Measurements from ENCODE around the gene BTBD9.

GRCh38 chr6:38482466-38482865, 157.3 kb downstream of the BTBD9 start:
- no peak for TF ChIP-seq CTCF (IDR thresholded peaks at IDR 0.05)
- no peak for TF ChIP-seq POLR2A (IDR thresholded peaks at IDR 0.05)

Measured in vagina (tissue), 2 donors.